ENCODE measurements around the gene LTF.
"Not testable (repeated sequence)": the region's sequence is repeated elsewhere in the genome, so short reads cannot be mapped to it uniquely, and the experiment has no call there.

Gene LTF

DNA sequence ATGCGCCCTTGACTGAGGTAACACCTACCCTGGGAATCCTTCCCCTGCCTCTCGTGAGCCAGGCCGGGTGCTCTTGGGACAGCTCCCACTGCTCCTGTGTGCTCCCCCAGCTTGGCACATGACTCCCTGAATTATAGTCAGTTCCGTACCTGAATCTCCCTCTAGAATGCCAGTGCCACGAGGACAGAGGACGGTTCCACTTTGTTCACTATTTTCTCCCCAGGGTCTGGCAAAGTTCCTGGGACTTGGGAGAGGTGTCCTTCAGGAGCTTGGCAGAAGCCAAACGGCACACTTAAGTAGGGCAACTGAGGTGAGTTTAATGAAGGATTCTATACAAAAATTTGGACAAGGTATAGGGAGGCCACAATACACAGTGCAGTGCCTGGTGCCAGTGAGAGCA, 67.6 kb downstream of the LTF start:
- no peaks in the 10 kb centered on the region for H3K9me3 Mint-ChIP-seq
- H3K27me3 Mint-ChIP-seq (ENCODE audit: low read depth), result peaks cover 5% of the 10 kb centered on the region
- no peak overlapping the region for H3K4me3 Mint-ChIP-seq
- no peak overlapping the region for H3K27ac Mint-ChIP-seq
- H3K4me1 Mint-ChIP-seq (ENCODE audit: low read depth), result peaks cover 9% of the 10 kb centered on the region
- peaks cover 2% of the 10 kb centered on the region for H3K36me3 Mint-ChIP-seq (ENCODE audit: low read depth)

DNA sequence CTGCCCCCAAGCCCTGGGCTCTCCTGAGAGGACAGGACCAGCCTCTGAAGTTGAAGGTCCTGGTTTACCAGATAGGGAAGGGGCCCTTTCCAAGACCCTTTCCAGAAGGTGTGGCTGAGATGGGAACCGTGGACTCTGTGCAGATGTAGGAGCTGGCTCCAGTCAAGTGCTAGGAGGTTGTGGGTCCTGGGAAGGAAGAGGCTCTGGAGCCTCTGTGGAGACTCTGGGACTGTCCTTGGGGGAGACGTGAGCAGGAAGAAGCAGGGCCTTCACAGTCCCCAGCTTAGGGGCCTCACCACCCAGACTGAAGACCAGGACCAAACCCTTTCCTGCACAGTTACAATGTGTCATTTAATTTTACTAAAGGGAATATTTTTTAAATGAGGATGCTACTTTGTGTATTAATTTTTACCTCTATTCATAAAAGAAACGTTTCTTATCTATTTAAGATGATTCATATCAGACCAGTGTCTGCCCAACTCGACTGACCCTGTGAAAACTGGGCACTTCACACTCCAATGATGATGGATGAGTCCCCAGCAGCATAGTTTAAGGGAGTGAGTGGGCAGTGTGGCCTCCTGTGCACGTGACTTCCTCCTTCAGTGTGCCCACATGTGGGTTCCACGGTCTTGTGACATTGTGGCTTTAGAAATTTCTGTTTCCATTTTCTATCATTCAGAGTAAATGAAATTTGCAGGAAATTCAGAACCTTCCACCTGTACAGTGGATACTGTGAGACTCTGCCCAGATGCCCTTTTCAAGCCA, 68.8 kb downstream of the LTF start:
- H3K27ac Mint-ChIP-seq, result no peak overlapping the region
- H3K27me3 Mint-ChIP-seq (ENCODE audit: low read depth), result peaks cover 5% of the 10 kb centered on the region
- H3K36me3 Mint-ChIP-seq (ENCODE audit: low read depth), result peaks cover 2% of the 10 kb centered on the region
- no peak overlapping the region for H3K4me3 Mint-ChIP-seq
- no peaks in the 10 kb centered on the region for H3K9me3 Mint-ChIP-seq
- peaks cover 9% of the 10 kb centered on the region for H3K4me1 Mint-ChIP-seq (ENCODE audit: low read depth)

- H3K36me3 Mint-ChIP-seq (ENCODE audit: low read depth), result peaks cover 2% of the 10 kb centered on the region
- H3K4me1 Mint-ChIP-seq (ENCODE audit: low read depth), result peaks cover 9% of the 10 kb centered on the region
- H3K27ac Mint-ChIP-seq, result no peak overlapping the region
- H3K27me3 Mint-ChIP-seq (ENCODE audit: low read depth), result peaks cover 5% of the 10 kb centered on the region
- H3K4me3 Mint-ChIP-seq, result no peak overlapping the region
- no peaks in the 10 kb centered on the region for H3K9me3 Mint-ChIP-seq
Measured at GRCh38 chr3:46395210-46395661, 69.5 kb downstream of the LTF start.

GRCh38 chr3:46393554-46394434, 70.9 kb downstream of the LTF start:
- no peak overlapping the region for H3K27ac Mint-ChIP-seq
- no peaks in the 10 kb centered on the region for H3K9me3 Mint-ChIP-seq
- H3K4me1 Mint-ChIP-seq (ENCODE audit: low read depth), result peaks cover 9% of the 10 kb centered on the region
- H3K27me3 Mint-ChIP-seq (ENCODE audit: low read depth), result peaks cover 5% of the 10 kb centered on the region
- H3K36me3 Mint-ChIP-seq (ENCODE audit: low read depth), result peaks cover 2% of the 10 kb centered on the region
- H3K4me3 Mint-ChIP-seq, result no peak overlapping the region

DNA sequence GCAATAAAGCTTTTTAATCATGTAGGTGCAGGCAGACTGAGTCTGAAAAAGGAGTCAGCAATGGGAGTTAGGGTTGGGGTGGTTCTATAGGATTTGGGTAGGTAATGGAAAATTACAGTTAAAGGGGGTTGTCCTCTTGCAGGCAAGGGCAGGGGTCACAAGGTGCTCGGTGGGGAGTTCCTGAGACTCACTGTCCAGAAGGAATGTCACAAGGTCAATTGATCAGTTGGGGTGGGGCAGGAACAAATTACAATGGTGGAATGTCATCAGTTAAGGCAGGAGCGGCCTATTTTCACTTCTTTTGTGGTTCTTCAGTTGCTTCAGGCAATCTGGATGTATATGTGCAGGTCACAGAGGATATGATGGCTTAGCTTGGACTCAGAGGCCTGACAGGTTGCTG, 71.7 kb downstream of the LTF start:
- no peak overlapping the region for H3K27ac Mint-ChIP-seq
- peaks cover 2% of the 10 kb centered on the region for H3K36me3 Mint-ChIP-seq (ENCODE audit: low read depth)
- no peaks in the 10 kb centered on the region for H3K9me3 Mint-ChIP-seq
- peaks cover 9% of the 10 kb centered on the region for H3K4me1 Mint-ChIP-seq (ENCODE audit: low read depth)
- H3K27me3 Mint-ChIP-seq (ENCODE audit: low read depth), result peaks cover 5% of the 10 kb centered on the region
- no peak overlapping the region for H3K4me3 Mint-ChIP-seq

DNA sequence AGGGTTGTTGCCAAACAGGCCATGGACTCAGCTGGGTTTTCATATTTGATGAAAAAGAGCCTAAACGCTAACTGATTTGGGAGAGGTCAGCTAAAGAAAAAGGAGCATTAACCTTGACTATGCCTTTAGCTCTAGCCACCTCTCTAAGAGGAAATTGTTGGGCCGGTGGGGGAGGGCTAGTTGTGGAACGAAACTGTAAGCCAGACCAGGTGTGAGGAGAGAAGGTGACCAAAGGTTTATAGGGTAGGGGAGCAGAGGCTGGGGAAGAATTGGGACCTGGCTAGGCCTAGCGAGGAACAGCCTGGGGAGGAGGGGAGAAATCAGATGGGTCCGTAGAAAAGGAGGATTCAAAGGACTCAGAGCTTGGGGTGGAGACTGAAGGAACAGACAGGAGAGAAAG, 73.2 kb downstream of the LTF start:
- not testable (repeated sequence) for H3K27me3 Mint-ChIP-seq (ENCODE audit: low read depth); H3K4me1 Mint-ChIP-seq (ENCODE audit: low read depth); H3K36me3 Mint-ChIP-seq (ENCODE audit: low read depth); H3K27ac Mint-ChIP-seq; H3K9me3 Mint-ChIP-seq; H3K4me3 Mint-ChIP-seq

- H3K36me3 Mint-ChIP-seq (ENCODE audit: low read depth), result no peaks in the 10 kb centered on the region
- no peaks in the 10 kb centered on the region for H3K27me3 Mint-ChIP-seq (ENCODE audit: low read depth)
- H3K27ac Mint-ChIP-seq, result no peak overlapping the region
- H3K4me1 Mint-ChIP-seq (ENCODE audit: low read depth), result peaks cover 11% of the 10 kb centered on the region
- H3K4me3 Mint-ChIP-seq, result no peak overlapping the region
- H3K9me3 Mint-ChIP-seq, result peaks cover 3% of the 10 kb centered on the region
Measured at GRCh38 chr3:46389306-46389705, 75.4 kb downstream of the LTF start.

DNA sequence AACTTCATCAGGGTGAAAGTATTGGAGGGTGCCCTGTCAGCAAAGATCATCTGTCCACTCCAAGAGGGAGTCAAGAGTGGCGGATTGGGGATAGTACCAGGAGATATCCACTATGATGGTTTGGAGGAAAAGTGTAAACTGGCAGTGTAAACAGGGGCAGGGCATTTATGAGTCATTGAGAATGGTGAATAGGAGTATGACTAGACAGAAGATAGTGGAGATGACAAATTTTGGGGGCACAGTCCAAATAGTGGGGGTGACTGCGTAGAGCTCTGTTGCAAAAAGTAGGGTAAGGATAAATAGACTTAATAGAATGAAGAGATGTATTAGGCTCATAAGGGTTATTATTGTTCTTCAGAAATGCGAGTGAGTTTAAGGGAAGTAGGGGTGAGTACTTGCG, 75.9 kb downstream of the LTF start:
- H3K9me3 Mint-ChIP-seq; H3K4me3 Mint-ChIP-seq; H3K27me3 Mint-ChIP-seq (ENCODE audit: low read depth); H3K27ac Mint-ChIP-seq; H3K36me3 Mint-ChIP-seq (ENCODE audit: low read depth): not testable (repeated sequence)
- H3K4me1 Mint-ChIP-seq (ENCODE audit: low read depth), result peaks cover 14% of the 10 kb centered on the region

DNA sequence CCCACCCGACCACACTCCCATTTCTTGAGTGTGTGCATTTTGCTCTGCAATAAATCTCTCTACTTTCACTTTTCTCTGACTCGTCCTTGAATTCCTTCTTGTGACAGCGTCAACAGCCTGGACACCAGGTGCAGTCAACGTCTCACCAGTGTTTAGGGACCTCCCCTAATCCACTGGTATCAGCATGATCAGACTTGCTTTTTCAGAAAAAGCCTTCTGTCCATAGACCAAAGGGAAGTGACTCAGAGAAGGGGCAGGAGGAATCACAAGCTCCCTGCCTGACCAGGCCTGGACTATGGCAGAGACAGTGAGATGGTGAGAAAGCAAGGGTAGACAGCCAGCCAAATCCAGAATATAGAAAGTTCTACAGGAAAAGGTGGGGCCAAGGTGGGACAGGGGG, 78.5 kb downstream of the LTF start:
- H3K9me3 Mint-ChIP-seq, result peaks cover 3% of the 10 kb centered on the region

More for the DNA sequence above, 78.5 kb downstream of the LTF start:
- peaks cover 27% of the 10 kb centered on the region for H3K4me1 Mint-ChIP-seq (ENCODE audit: low read depth)
- no peak overlapping the region for H3K4me3 Mint-ChIP-seq
- no peak overlapping the region for H3K27ac Mint-ChIP-seq
- H3K27me3 Mint-ChIP-seq (ENCODE audit: low read depth), result peaks cover 6% of the 10 kb centered on the region
- H3K36me3 Mint-ChIP-seq (ENCODE audit: low read depth), result peaks cover 3% of the 10 kb centered on the region
